Measurements from ENCODE around the gene RFXANK. TPM values are rescaled to one million over a fixed set of nuclear protein-coding genes. Genes with fewer than 3 reads are reported as not detected.

The RFXANK gene
- total RNA-seq, 2 experiments from 2014 or later, result 105 to 114 TPM

- no peaks in the 10 kb centered on the region for H3K9me2 ChIP-seq (ENCODE audit: insufficient read depth, low read length)
- peaks cover 43% of the 10 kb centered on the region for H3K36me3 ChIP-seq (ENCODE audit: insufficient read depth, low read length)
- BruUV-seq (replicated peaks), result TSS peak; percentile 95
- H2AFZ ChIP-seq (ENCODE audit: low read length), result peak within 1 kb of the TSS; percentile 35; the same call in 1 of the 2 replicates
- TF ChIP-seq EZH2phosphoT487 (IDR thresholded peaks at IDR 0.05; ENCODE audit: borderline replicate concordance, low read depth, low read length) (no peak), CTCF (conservative IDR thresholded peaks at IDR 0.05; ENCODE audit: low read length) (no peak)
- ChIA-PET CTCF (ENCODE audit: unreplicated experiment) (interaction anchor here (0.6 to 1.5 kb wide), 3 partner anchors 10 to 334 kb away, joined by 3 to 7 read pairs (median 3); no protein-coding TSS in a partner anchor), POLR2A (interaction anchor here (0.6 to 3.8 kb wide), 7 partner anchors 8 to 374 kb away, joined by 3 to 24 read pairs (median 4); partner anchors contain the start of genes BORCS8 and RFXANK)
- peaks cover 20% of the 10 kb centered on the region; the same call in 1 of the 2 replicates for H3K79me2 ChIP-seq (ENCODE audit: insufficient read depth, low read depth, low read length)
- DNase-seq (ENCODE audit: low spot score), result peak; percentile 95
- no peaks in the 10 kb centered on the region for H4K20me1 ChIP-seq (ENCODE audit: insufficient read depth, low read length)
- peak within 1 kb of the TSS; percentile 57 for H3K27ac ChIP-seq (ENCODE audit: low read depth, low read length, poor library complexity, severe bottlenecking)
- H3K4me1 ChIP-seq (ENCODE audit: insufficient read depth, low read length, poor library complexity, severe bottlenecking), result peaks cover 21% of the 10 kb centered on the region
- no peaks in the 10 kb centered on the region for H3K9me3 ChIP-seq (ENCODE audit: low read length)
- H3K4me3 ChIP-seq (ENCODE audit: low read depth, low read length, poor library complexity, severe bottlenecking), result peak within 1 kb of the TSS; percentile 92
- intact Hi-C loops (cut with micrococcal nuclease; ENCODE audit: unreplicated experiment), result loop anchor here (10.0 kb wide), 1 partner anchor 122 kb away; the partner anchor contains the start of genes MAU2 and SUGP1
- peak within 1 kb of the TSS; percentile 86 for H3K4me2 ChIP-seq (ENCODE audit: low read length)
Observed at GRCh38 chr19:19203012-19203856, 11.2 kb downstream of the RFXANK start, which contains the start of gene NR2C2AP. NR2C2AP (minus strand) TSS chr19:19203414; CDS start chr19:19203060, 354 bp downstream.

GRCh38 chr19:19204181-19204580, 12.1 kb downstream of the RFXANK start:
- Histone ChIP-seq H3K9me2 (ENCODE audit: insufficient read depth, low read length) (no peaks in the 10 kb centered on the region), H3K79me2 (ENCODE audit: insufficient read depth, low read depth, low read length) (peaks cover 20% of the 10 kb centered on the region; the same call in 1 of the 2 replicates), H3K4me1 (ENCODE audit: insufficient read depth, low read length, poor library complexity, severe bottlenecking) (peaks cover 21% of the 10 kb centered on the region), H4K20me1 (ENCODE audit: insufficient read depth, low read length) (no peaks in the 10 kb centered on the region), H2AFZ (ENCODE audit: low read length) (no peak overlapping the region), H3K9me3 (ENCODE audit: low read length) (no peaks in the 10 kb centered on the region), H3K36me3 (ENCODE audit: insufficient read depth, low read length) (peaks cover 33% of the 10 kb centered on the region), H3K4me3 (ENCODE audit: low read depth, low read length, poor library complexity, severe bottlenecking) (no peak overlapping the region), H3K4me2 (ENCODE audit: low read length) (no peak overlapping the region), H3K27ac (ENCODE audit: low read depth, low read length, poor library complexity, severe bottlenecking) (no peak overlapping the region)
- intact Hi-C loops (cut with micrococcal nuclease; ENCODE audit: unreplicated experiment), result loop anchor here (10.0 kb wide), 1 partner anchor 121 kb away; the partner anchor contains the start of genes MAU2 and SUGP1
- BruUV-seq (replicated peaks), result no TSS peak
- ChIA-PET POLR2A (interaction anchor here (3.8 kb wide), 1 partner anchor 12 kb away, joined by 24 read pairs; the partner anchor contains the start of genes BORCS8 and RFXANK), CTCF (ENCODE audit: unreplicated experiment) (no interaction called here)
- no peak for DNase-seq (ENCODE audit: low spot score)
- TF ChIP-seq EZH2phosphoT487 (IDR thresholded peaks at IDR 0.05; ENCODE audit: borderline replicate concordance, low read depth, low read length) (no peak), CTCF (conservative IDR thresholded peaks at IDR 0.05; ENCODE audit: low read length) (0 out of 2 replicates have a peak, but pooled peaks have one; percentile 18)
